DMS 273 treated with DMSO at 0.1 percent for 48 hours (cell line): Measurements from ENCODE around the gene VPS25.
"Not testable (repeated sequence)": the region's sequence is repeated elsewhere in the genome, so short reads cannot be mapped to it uniquely, and the experiment has no call there.

Experiments
- DNase-seq: peaks from one replicate; lab custom pipeline; 2025; lab: John Stamatoyannopoulos, UW

The VPS25 gene

GRCh38 chr17:42768006-42768405, 5.2 kb upstream of the VPS25 start:
- not testable (repeated sequence) for DNase-seq

GRCh38 chr17:42769964-42770363, 3.3 kb upstream of the VPS25 start:
- DNase-seq: not testable (repeated sequence)

DNA sequence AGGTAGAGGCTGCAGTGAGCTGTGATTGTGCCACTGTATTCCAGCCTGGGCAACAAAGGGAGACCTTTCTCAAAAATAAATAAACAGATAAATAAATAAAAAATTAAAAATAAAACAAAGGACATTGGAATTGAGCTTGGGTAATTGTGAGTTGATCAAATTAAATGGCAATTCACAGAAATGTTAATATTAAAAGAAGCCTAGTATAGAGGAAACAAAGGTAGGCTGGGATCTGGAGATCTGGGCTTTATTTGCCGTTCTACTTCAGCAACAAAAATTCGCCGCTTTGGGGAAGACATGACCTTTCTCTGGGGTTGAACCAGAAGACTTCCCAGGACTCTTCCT, 332 bp upstream of the VPS25 start:
- no peak for DNase-seq

DNA sequence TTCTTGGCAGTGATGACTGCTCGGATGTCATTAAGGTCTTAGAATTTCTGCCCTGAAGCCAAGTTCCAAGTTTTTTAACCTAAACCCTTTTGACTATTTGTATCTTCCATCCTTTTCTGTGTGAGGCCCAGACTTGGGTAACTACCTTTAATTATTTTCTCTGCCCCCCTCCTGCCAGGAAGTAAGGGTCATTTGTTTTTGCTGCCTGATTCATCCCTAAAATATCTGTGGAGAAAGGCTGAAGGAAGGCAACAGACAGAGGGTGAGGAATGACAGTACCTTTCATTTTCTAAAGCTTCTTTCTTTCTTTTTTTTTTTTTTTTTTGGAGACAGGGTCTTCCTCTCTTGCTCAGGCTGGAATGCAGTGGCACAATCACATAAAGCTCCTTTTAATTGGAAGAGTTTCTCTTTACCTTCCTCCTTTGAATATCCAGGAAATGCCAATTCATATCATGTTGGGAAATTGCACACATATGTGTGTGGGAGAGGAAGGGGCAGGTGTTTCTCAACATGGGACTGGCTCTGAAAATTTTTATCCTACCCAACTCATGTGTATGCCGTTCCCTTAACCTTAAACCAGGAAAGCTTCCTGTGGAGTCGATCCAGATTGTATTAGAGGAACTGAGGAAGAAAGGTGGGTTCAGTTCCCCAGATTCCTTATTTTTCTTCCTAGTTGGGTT, 957 bp downstream of the VPS25 start:
- DNase-seq: no peak

- no peak for DNase-seq
Observed at GRCh38 chr17:42775534-42776098, 2.4 kb downstream of the VPS25 start.

- no peak for DNase-seq
Observed at GRCh38 chr17:42778570-42778969, 5.3 kb downstream of the VPS25 start.

GRCh38 chr17:42779304-42779935, 6.2 kb downstream of the VPS25 start:
- no peak for DNase-seq

DNA sequence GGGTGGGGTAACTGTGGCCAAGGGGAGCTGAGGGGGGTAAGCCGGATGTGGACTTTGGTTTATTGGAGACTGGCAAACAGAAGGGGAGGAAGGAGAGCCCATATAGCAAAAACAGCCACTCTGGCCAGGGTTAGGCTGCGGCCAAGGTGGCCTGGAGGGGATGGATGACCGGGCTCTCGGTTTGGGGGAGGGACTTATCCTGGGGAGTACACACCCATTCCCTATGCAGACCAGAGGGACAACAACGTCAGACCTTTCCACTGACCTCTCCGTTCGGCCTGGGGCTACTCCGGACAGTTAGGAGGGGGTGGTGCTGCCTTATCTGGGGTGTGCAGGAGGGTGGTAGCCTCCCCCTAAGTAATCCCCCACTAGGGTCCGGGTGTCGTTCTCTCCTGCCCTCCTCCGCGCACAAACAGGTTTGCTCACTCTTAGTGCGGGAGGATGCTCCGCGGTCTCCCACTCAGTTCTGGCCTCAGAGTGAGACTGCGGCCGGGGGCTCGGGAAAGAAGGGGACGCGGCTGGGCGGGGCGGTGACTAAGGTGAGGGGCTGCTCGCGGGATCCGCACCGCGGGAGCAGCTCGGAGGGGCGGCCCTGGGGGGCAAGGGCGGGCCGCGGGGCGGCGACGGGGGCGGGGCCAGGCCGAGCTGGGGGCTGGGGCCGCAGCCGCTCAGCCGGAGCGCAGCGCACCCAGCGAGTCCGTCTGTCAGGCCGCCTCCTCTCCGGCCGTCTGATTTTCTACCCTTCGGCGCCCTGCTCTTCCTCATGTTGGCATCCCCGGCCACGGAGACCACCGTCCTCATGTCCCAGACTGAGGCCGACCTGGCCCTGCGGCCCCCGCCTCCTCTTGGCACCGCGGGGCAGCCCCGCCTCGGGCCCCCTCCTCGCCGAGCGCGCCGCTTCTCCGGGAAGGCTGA, 6.9 kb downstream of the VPS25 start, which contains the start of gene WNK4:
Gene WNK4, plus strand, starts transcription at position 675 of the 915 bp plus-strand sequence. Its CDS starts 89 bp downstream, at position 764.
- no peak for DNase-seq

DNA sequence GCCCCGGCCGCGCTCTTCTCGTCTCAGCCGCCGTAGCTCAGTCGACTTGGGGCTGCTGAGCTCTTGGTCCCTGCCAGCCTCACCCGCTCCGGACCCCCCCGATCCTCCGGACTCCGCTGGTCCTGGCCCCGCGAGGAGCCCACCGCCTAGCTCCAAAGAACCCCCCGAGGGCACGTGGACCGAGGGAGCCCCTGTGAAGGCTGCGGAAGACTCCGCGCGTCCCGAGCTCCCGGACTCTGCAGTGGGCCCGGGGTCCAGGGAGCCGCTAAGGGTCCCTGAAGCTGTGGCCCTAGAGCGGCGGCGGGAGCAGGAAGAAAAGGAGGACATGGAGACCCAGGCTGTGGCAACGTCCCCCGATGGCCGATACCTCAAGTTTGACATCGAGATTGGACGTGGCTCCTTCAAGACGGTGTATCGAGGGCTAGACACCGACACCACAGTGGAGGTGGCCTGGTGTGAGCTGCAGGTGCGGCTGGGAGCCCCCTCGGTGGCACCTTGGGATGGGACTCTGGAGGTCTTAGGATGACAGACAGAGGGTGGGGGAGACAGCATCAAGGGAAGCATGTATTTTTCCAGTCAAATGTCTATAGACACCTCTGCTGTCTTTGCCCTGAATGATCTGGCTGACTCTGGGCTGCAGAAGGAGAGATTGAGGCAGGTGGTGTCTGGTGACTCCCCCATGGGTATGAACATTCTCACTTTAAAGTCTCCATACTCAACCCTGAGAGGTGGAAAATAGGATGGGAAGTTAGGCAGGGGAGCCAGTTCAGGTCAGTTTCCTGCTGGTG, 7.8 kb downstream of the VPS25 start:
- DNase-seq: no peak

- no peak for DNase-seq
Observed at GRCh38 chr17:42781639-42782165, 8.5 kb downstream of the VPS25 start.

DNA sequence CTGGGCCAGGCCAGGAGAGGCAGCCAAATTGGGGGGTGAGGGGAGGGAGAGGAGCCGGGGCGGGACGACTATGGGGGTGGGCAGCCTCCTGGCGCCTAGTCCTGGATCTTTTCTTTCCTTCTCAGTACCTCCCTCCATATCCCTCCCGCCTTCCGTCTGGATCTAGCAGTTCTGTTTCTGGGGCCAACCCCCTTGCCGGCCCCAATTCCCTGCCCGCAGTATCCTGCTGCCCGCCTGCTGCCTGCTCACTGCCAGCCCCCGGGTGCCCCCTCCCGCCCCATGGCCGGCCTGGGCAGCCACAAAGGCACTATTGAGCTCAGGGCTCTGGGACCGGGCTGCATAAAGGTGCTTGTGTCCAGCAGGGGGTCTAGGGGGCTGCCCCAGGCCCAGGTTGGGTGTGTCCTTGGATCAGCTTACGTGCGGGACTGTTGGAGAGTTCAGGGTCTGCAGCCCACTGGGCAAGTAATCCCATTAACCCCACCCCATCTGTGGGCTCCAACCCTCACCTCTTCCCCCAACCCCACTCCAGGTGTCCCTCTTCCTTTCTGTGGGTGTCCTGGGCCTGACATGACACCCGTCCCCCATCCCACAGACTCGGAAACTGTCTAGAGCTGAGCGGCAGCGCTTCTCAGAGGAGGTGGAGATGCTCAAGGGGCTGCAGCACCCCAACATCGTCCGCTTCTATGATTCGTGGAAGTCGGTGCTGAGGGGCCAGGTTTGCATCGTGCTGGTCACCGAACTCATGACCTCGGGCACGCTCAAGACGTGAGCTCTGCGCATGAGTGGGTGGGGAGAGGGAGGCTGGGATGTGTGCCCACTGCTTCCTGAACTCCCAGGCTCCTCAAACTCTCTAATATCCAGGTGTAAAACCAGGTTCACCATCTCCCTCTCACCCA, 9.2 kb downstream of the VPS25 start:
- DNase-seq: no peak

GRCh38 chr17:42783062-42783790, 10.0 kb downstream of the VPS25 start:
- no peak for DNase-seq

- DNase-seq: no peak
Observed at GRCh38 chr17:42783791-42784138, 10.5 kb downstream of the VPS25 start.

GRCh38 chr17:42784409-42784808, 11.2 kb downstream of the VPS25 start:
- DNase-seq: no peak

DNA sequence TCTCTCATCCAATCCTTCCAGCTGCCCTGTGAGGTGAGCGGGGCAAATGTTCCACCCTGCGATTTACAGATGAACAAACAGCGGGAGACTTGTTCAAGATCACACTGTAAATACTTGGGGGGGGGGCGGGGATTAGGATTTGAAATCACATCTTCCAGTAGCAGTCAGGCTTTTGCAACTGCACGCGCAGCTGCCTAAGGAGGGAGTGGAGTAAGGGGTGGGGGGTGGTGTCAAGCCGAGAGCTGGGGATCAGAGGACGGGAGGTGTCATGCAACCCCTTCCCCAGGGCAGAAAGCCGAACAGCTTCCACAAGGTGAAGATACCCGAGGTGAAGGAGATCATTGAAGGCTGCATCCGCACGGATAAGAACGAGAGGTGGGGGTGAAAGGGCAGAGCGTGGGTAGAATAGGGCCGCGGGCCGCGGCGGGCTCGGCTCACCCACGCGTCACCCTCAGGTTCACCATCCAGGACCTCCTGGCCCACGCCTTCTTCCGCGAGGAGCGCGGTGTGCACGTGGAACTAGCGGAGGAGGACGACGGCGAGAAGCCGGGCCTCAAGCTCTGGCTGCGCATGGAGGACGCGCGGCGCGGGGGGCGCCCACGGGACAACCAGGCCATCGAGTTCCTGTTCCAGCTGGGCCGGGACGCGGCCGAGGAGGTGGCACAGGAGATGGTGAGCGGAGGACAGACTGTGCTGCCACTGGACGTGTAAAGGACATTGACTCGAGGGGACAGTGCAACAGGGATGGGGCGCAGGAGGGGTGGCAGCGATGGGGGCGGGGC, 11.8 kb downstream of the VPS25 start:
- no peak for DNase-seq

DNA sequence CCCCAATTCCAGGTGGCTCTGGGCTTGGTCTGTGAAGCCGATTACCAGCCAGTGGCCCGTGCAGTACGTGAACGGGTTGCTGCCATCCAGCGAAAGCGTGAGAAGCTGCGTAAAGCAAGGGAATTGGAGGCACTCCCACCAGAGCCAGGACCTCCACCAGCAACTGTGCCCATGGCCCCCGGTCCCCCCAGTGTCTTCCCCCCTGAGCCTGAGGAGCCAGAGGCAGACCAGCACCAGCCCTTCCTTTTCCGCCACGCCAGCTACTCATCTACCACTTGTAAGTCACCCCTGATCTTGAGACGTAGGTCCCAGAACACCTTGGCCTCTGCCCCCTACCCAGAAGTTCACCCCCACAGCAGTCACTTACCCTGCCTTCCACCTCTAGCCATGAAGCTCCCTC, 14.0 kb downstream of the VPS25 start:
- no peak for DNase-seq

GRCh38 chr17:42791948-42792347, 18.7 kb downstream of the VPS25 start:
- DNase-seq: no peak

- no peak for DNase-seq
Observed at GRCh38 chr17:42792545-42792944, 19.3 kb downstream of the VPS25 start.

GRCh38 chr17:42795061-42795460, 21.8 kb downstream of the VPS25 start:
- DNase-seq: no peak
